Measurements from ENCODE around the gene BCKDK. TPM values are rescaled to one million over a fixed set of nuclear protein-coding genes. Genes with fewer than 3 reads are reported as not detected.

BCKDK gene
- total RNA-seq, 2 donors from 2014 or later = 52.0 to 62.3 TPM

GRCh38 chr16:31129568-31130335, 21.6 kb downstream of the BCKDK start:
- Histone ChIP-seq H3K9me3 (no peaks in the 10 kb centered on the region), H3K27me3 (no peaks in the 10 kb centered on the region), H3K27ac (peak overlapping the region; percentile 64), H3K36me3 (peaks cover 64% of the 10 kb centered on the region), H3K4me1 (peaks cover 0 to 34% of the 10 kb centered on the region in 2 donors), H3K4me3 (no peak overlapping the region)
- no peak for TF ChIP-seq CTCF (IDR thresholded peaks at IDR 0.05)
- peak; percentile 74 for DNase-seq (ENCODE audit: low spot score)

- H3K4me1 ChIP-seq = peaks cover 0 to 39% of the 10 kb centered on the region in 2 donors
- peak overlapping the region in 1 of 2 donors; percentile 64 for H3K27ac ChIP-seq
- DNase-seq (ENCODE audit: low spot score) = no peak
- no peak overlapping the region for H3K4me3 ChIP-seq
- no peaks in the 10 kb centered on the region for H3K9me3 ChIP-seq
- H3K27me3 ChIP-seq = no peaks in the 10 kb centered on the region
- no peak for TF ChIP-seq CTCF (IDR thresholded peaks at IDR 0.05)
- peaks cover 59% of the 10 kb centered on the region for H3K36me3 ChIP-seq
Observed at GRCh38 chr16:31130336-31130891, 22.2 kb downstream of the BCKDK start.

- Histone ChIP-seq H3K9me3 (no peaks in the 10 kb centered on the region), H3K27ac (no peak overlapping the region), H3K36me3 (peaks cover 59% of the 10 kb centered on the region), H3K4me3 (no peak overlapping the region), H3K27me3 (no peaks in the 10 kb centered on the region), H3K4me1 (peaks cover 0 to 39% of the 10 kb centered on the region in 2 donors)
- DNase-seq (ENCODE audit: low spot score) = no peak
- no peak for TF ChIP-seq CTCF (IDR thresholded peaks at IDR 0.05)
Observed at GRCh38 chr16:31130899-31131298, 22.7 kb downstream of the BCKDK start.

- no peak for TF ChIP-seq CTCF (IDR thresholded peaks at IDR 0.05)
- H3K4me3 ChIP-seq = no peak overlapping the region
- no peak overlapping the region for H3K27ac ChIP-seq
- H3K27me3 ChIP-seq = no peaks in the 10 kb centered on the region
- H3K4me1 ChIP-seq = peaks cover 0 to 39% of the 10 kb centered on the region in 2 donors
- H3K36me3 ChIP-seq = peaks cover 59% of the 10 kb centered on the region
- no peaks in the 10 kb centered on the region for H3K9me3 ChIP-seq
- DNase-seq (ENCODE audit: low spot score) = no peak
Observed at GRCh38 chr16:31131416-31131815, 23.2 kb downstream of the BCKDK start.

GRCh38 chr16:31131841-31132271, 23.7 kb downstream of the BCKDK start:
- Histone ChIP-seq H3K4me1 (peaks cover 0 to 39% of the 10 kb centered on the region in 2 donors), H3K36me3 (peaks cover 57% of the 10 kb centered on the region), H3K9me3 (no peaks in the 10 kb centered on the region), H3K4me3 (no peak overlapping the region), H3K27me3 (no peaks in the 10 kb centered on the region), H3K27ac (no peak overlapping the region)
- TF ChIP-seq CTCF (IDR thresholded peaks at IDR 0.05) = no peak
- no peak for DNase-seq (ENCODE audit: low spot score)
